Mesendoderm (in vitro differentiated cells): Measurements from ENCODE around the gene RNASE11.
A peak's percentile ranks its signal among the peaks of the same experiment; 100 is the strongest.

Experiments
- DNase-seq: peaks from one replicate; pipeline ENCODE4 v3.0.0; 2013
- H2AK5ac ChIP-seq: 2 replicates; pipeline ENCODE4 v1.6.1; 2013; ENCODE audit warnings: low read length, inconsistent platforms
- H2BK120ac ChIP-seq: 2 replicates; pipeline ENCODE4 v1.6.1; 2013; ENCODE audit warnings: low read depth, mild to moderate bottlenecking, low read length, moderate library complexity, mixed read lengths
- H2BK15ac ChIP-seq: replicated peaks from 2 replicates; pipeline ENCODE4 v1.6.1; 2013; ENCODE audit warnings: low read depth, mild to moderate bottlenecking, moderate library complexity
- H2BK5ac ChIP-seq: 2 replicates; pipeline ENCODE4 v1.6.1; 2013; ENCODE audit warnings: low read length, inconsistent platforms
- H3K18ac ChIP-seq: 2 replicates; pipeline ENCODE4 v1.6.1; 2013; ENCODE audit warnings: mild to moderate bottlenecking, low read length, mixed read lengths
- H3K23ac ChIP-seq: one replicate; pipeline ENCODE4 v1.6.1; 2013; ENCODE audit warnings: low read length
- H3K27ac ChIP-seq: 2 replicates; pipeline ENCODE4 v1.5.1; 2013; ENCODE audit warnings: low read depth, mild to moderate bottlenecking, inconsistent platforms, low read length, moderate library complexity
- H3K27me3 ChIP-seq: 2 replicates; pipeline ENCODE4 v1.6.1; 2013; ENCODE audit warnings: low read length, control low read depth, mild to moderate bottlenecking, inconsistent platforms; ENCODE audit not compliant: insufficient read depth, poor library complexity
- H3K36me3 ChIP-seq: 2 replicates; pipeline ENCODE4 v1.6.1; 2013; ENCODE audit warnings: low read length, inconsistent platforms; ENCODE audit not compliant: control insufficient read depth, insufficient read depth
- H3K4ac ChIP-seq: one replicate; pipeline ENCODE4 v1.6.1; 2013; ENCODE audit warnings: low read depth, mild to moderate bottlenecking, low read length, moderate library complexity
- H3K4me1 ChIP-seq: 2 replicates; pipeline ENCODE4 v1.6.1; 2013; ENCODE audit warnings: low read depth, low read length, inconsistent platforms; ENCODE audit not compliant: control insufficient read depth
- H3K4me2 ChIP-seq: 2 replicates; pipeline ENCODE4 v1.6.1; 2013; ENCODE audit warnings: low read length
- H3K4me3 ChIP-seq: 2 replicates; pipeline ENCODE4 v1.5.1; 2013; ENCODE audit warnings: mild to moderate bottlenecking, low read length
- H3K56ac ChIP-seq: one replicate; pipeline ENCODE4 v1.6.1; 2013; ENCODE audit warnings: low read length
- H3K79me1 ChIP-seq: 2 replicates; pipeline ENCODE4 v1.6.1; 2013; ENCODE audit warnings: low read length, inconsistent platforms
- H3K79me2 ChIP-seq: 2 replicates; pipeline ENCODE4 v1.6.1; 2013; ENCODE audit warnings: mild to moderate bottlenecking, low read length; ENCODE audit not compliant: control insufficient read depth, insufficient read depth
- H3K9ac ChIP-seq: 2 replicates; pipeline ENCODE4 v1.6.1; 2013; ENCODE audit warnings: low read length, inconsistent platforms
- H4K5ac ChIP-seq: one replicate; pipeline ENCODE4 v1.6.1; 2013; ENCODE audit warnings: low read length
- H4K8ac ChIP-seq: one replicate; pipeline ENCODE4 v1.6.1; 2013; ENCODE audit warnings: low read depth, mild to moderate bottlenecking, control low read depth, low read length, moderate library complexity
- WGBS: extraction: QIAGEN DNeasy Blood & Tissue Kit; methylation state at CpG from one replicate; pipeline ENCODE4 v1.1.7; 2013; ENCODE audit warnings: low lambda C conversion rate, missing lambda C conversion rate; ENCODE audit not compliant: insufficient coverage; ENCODE audit errors: extremely low coverage; 5-methylcytosine and 5-hydroxymethylcytosine counted together

RNASE11 gene

GRCh38 chr14:20630340-20631022 is 42.7 kb upstream of the RNASE11 start:
- Histone ChIP-seq H2BK15ac (no peak overlapping the region), H3K36me3 (no peaks in the 10 kb centered on the region), H3K27me3 (no peaks in the 10 kb centered on the region), H4K8ac (no peak overlapping the region), H3K79me2 (no peaks in the 10 kb centered on the region), H3K18ac (peak overlapping the region; percentile 21), H3K4me2 (peak overlapping the region; percentile 70), H3K79me1 (no peaks in the 10 kb centered on the region), H2AK5ac (no peak overlapping the region), H2BK5ac (peak overlapping the region; percentile 49), H3K9ac (peak overlapping the region; percentile 74), H3K4me3 (peak overlapping the region; percentile 71), H3K56ac (peak overlapping the region; percentile 86), H3K4ac (no peak overlapping the region), H4K5ac (no peak overlapping the region), H3K27ac (peak overlapping the region; percentile 72), H3K4me1 (peaks cover 12% of the 10 kb centered on the region), H2BK120ac (no peak overlapping the region), H3K23ac (no peak overlapping the region)
- DNase-seq: peak; percentile 94
- WGBS: no CpG with 5 or more reads among the region's 23 CpGs

- Histone ChIP-seq H3K79me1 (no peaks in the 10 kb centered on the region), H3K36me3 (no peaks in the 10 kb centered on the region), H3K4me3 (no peak overlapping the region), H2BK120ac (no peak overlapping the region), H2BK15ac (no peak overlapping the region), H3K79me2 (no peaks in the 10 kb centered on the region), H3K9ac (peak overlapping the region; percentile 43), H3K56ac (peak overlapping the region; percentile 51), H3K27ac (no peak overlapping the region), H3K4me2 (peak overlapping the region; percentile 20), H2AK5ac (no peak overlapping the region), H2BK5ac (no peak overlapping the region), H3K23ac (no peak overlapping the region), H3K4me1 (peaks cover 12% of the 10 kb centered on the region), H3K27me3 (no peaks in the 10 kb centered on the region), H3K18ac (no peak overlapping the region), H3K4ac (no peak overlapping the region), H4K8ac (no peak overlapping the region), H4K5ac (no peak overlapping the region)
- WGBS: no CpG with 5 or more reads among the region's 10 CpGs
- peak; percentile 62 for DNase-seq
These were observed 40.5 kb upstream of the RNASE11 start for GRCh38 chr14:20628063-20628854.

GRCh38 chr14:20627346-20628027 is 39.7 kb upstream of the RNASE11 start:
- H3K4ac ChIP-seq: no peak overlapping the region
- H2AK5ac ChIP-seq: no peak overlapping the region
- no peak overlapping the region for H2BK5ac ChIP-seq
- H4K5ac ChIP-seq: no peak overlapping the region
- no peak overlapping the region for H3K4me2 ChIP-seq
- peaks cover 12% of the 10 kb centered on the region for H3K4me1 ChIP-seq
- H3K18ac ChIP-seq: no peak overlapping the region
- no peaks in the 10 kb centered on the region for H3K36me3 ChIP-seq
- WGBS: no CpG with 5 or more reads among the region's 5 CpGs
- no peak overlapping the region for H3K23ac ChIP-seq
- no peak for DNase-seq
- no peak overlapping the region for H3K9ac ChIP-seq
- H3K79me2 ChIP-seq: no peaks in the 10 kb centered on the region
- no peak overlapping the region for H2BK120ac ChIP-seq
- H3K27ac ChIP-seq: no peak overlapping the region
- H3K27me3 ChIP-seq: no peaks in the 10 kb centered on the region
- no peak overlapping the region for H3K4me3 ChIP-seq
- H3K56ac ChIP-seq: peak overlapping the region; percentile 59
- H3K79me1 ChIP-seq: no peaks in the 10 kb centered on the region
- H4K8ac ChIP-seq: no peak overlapping the region
- H2BK15ac ChIP-seq: no peak overlapping the region

- Histone ChIP-seq H3K9ac (peak overlapping the region; percentile 68), H3K23ac (no peak overlapping the region), H3K4me1 (peaks cover 12% of the 10 kb centered on the region), H2AK5ac (no peak overlapping the region), H3K79me1 (no peaks in the 10 kb centered on the region), H3K4me3 (peak overlapping the region; percentile 36), H3K79me2 (no peaks in the 10 kb centered on the region), H4K8ac (no peak overlapping the region), H3K56ac (peak overlapping the region; percentile 82), H3K18ac (no peak overlapping the region), H3K4ac (no peak overlapping the region), H3K27me3 (no peaks in the 10 kb centered on the region), H2BK120ac (no peak overlapping the region), H2BK15ac (no peak overlapping the region), H4K5ac (no peak overlapping the region), H2BK5ac (peak overlapping the region; percentile 17), H3K4me2 (peak overlapping the region; percentile 69), H3K36me3 (no peaks in the 10 kb centered on the region), H3K27ac (no peak overlapping the region)
- WGBS: no CpG with 5 or more reads among the region's 12 CpGs
- no peak for DNase-seq
These were observed 38.5 kb upstream of the RNASE11 start for GRCh38 chr14:20626274-20626673.

- Histone ChIP-seq H2BK120ac (no peak overlapping the region), H3K4me2 (peak overlapping the region; percentile 67), H3K36me3 (no peaks in the 10 kb centered on the region), H3K4me1 (peaks cover 12% of the 10 kb centered on the region), H3K9ac (peak overlapping the region; percentile 56), H3K27ac (no peak overlapping the region), H3K79me2 (no peaks in the 10 kb centered on the region), H3K79me1 (no peaks in the 10 kb centered on the region), H3K18ac (no peak overlapping the region), H2BK15ac (no peak overlapping the region), H3K23ac (no peak overlapping the region), H3K4ac (no peak overlapping the region), H4K5ac (no peak overlapping the region), H3K56ac (peak overlapping the region; percentile 65), H3K27me3 (no peaks in the 10 kb centered on the region), H4K8ac (no peak overlapping the region), H3K4me3 (peak overlapping the region; percentile 60), H2AK5ac (no peak overlapping the region), H2BK5ac (no peak overlapping the region)
- DNase-seq: peak; percentile 95
- WGBS: no CpG with 5 or more reads among the region's 22 CpGs
These were observed 36.8 kb upstream of the RNASE11 start for GRCh38 chr14:20624495-20625070.
